Osteocyte (in vitro differentiated cells): ENCODE measurements around the gene PRAC1. TPM values are rescaled to one million over a fixed set of nuclear protein-coding genes. Genes with fewer than 3 reads are reported as not detected.

Experiments used
- DNase-seq: peaks from one replicate; pipeline ENCODE4 v3.0.0; 2021; ENCODE audit warnings: mixed read lengths; ENCODE audit not compliant: unreplicated experiment; ENCODE audit errors: extremely low spot score
- H3K27ac Mint-ChIP-seq: one replicate; pipeline ENCODE4 v1.8.0; 2021; ENCODE audit warnings: mild to moderate bottlenecking, mixed read lengths; ENCODE audit not compliant: unreplicated experiment
- H3K27me3 Mint-ChIP-seq: one replicate; pipeline ENCODE4 v1.8.0; 2021; ENCODE audit warnings: mixed read lengths; ENCODE audit not compliant: unreplicated experiment
- H3K36me3 Mint-ChIP-seq: one replicate; pipeline ENCODE4 v1.8.0; 2021; ENCODE audit warnings: mixed read lengths; ENCODE audit not compliant: unreplicated experiment
- H3K4me1 Mint-ChIP-seq: one replicate; pipeline ENCODE4 v1.8.0; 2021; ENCODE audit warnings: mixed read lengths; ENCODE audit not compliant: unreplicated experiment
- H3K4me3 Mint-ChIP-seq: one replicate; pipeline ENCODE4 v1.8.0; 2021; ENCODE audit warnings: mild to moderate bottlenecking, moderate library complexity, mixed read lengths; ENCODE audit not compliant: unreplicated experiment
- H3K9me3 Mint-ChIP-seq: one replicate; pipeline ENCODE4 v1.8.0; 2021; ENCODE audit warnings: mixed read lengths; ENCODE audit not compliant: unreplicated experiment
- CTCF ChIP-seq: fragments of 200-600 bp; sonication (generic); IDR thresholded peaks from 2 replicates; pipeline ENCODE4 v1.5.0; 2021; ENCODE audit warnings: antibody characterized with exemption, mild to moderate bottlenecking, moderate library complexity
- total RNA-seq: library from RNA; stranded (reverse); gene quantifications from 2 replicates; pipeline ENCODE4 v1.2.1, GENCODE V29; 2021

The PRAC1 gene
- total RNA-seq, 1 donor from 2014 or later, result not detected

- Mint-ChIP-seq H3K4me3 (no peak overlapping the region), H3K36me3 (no peaks in the 10 kb centered on the region), H3K27me3 (peaks cover 94% of the 10 kb centered on the region), H3K4me1 (no peaks in the 10 kb centered on the region), H3K9me3 (no peaks in the 10 kb centered on the region), H3K27ac (no peak overlapping the region)
- no peak for DNase-seq
- no peak for TF ChIP-seq CTCF
Measured at GRCh38 chr17:48751172-48751571, 28.9 kb upstream of the PRAC1 start.

GRCh38 chr17:48749621-48750553 is 27.6 kb upstream of the PRAC1 start:
- H3K4me3 Mint-ChIP-seq, result no peak overlapping the region
- no peak for TF ChIP-seq CTCF
- no peaks in the 10 kb centered on the region for H3K9me3 Mint-ChIP-seq
- H3K27ac Mint-ChIP-seq, result no peak overlapping the region
- no peaks in the 10 kb centered on the region for H3K36me3 Mint-ChIP-seq
- peaks cover 95% of the 10 kb centered on the region for H3K27me3 Mint-ChIP-seq
- no peaks in the 10 kb centered on the region for H3K4me1 Mint-ChIP-seq
- DNase-seq, result no peak

- no peak overlapping the region for H3K4me3 Mint-ChIP-seq
- H3K36me3 Mint-ChIP-seq, result no peaks in the 10 kb centered on the region
- no peak overlapping the region for H3K27ac Mint-ChIP-seq
- DNase-seq, result no peak
- TF ChIP-seq CTCF, result no peak
- no peaks in the 10 kb centered on the region for H3K9me3 Mint-ChIP-seq
- H3K4me1 Mint-ChIP-seq, result no peaks in the 10 kb centered on the region
- peaks cover 93% of the 10 kb centered on the region for H3K27me3 Mint-ChIP-seq
Measured at GRCh38 chr17:48748718-48749566, 26.6 kb upstream of the PRAC1 start.

- Mint-ChIP-seq H3K4me3 (no peak overlapping the region), H3K27ac (no peak overlapping the region), H3K27me3 (peaks cover 93% of the 10 kb centered on the region), H3K36me3 (no peaks in the 10 kb centered on the region), H3K4me1 (no peaks in the 10 kb centered on the region), H3K9me3 (no peaks in the 10 kb centered on the region)
- TF ChIP-seq CTCF, result no peak
- no peak for DNase-seq
Measured at GRCh38 chr17:48747445-48748363, 25.4 kb upstream of the PRAC1 start.
